GM21526 (cell line): ENCODE data around the gene LGALS3BP.
"Not testable (repeated sequence)": the region's sequence is repeated elsewhere in the genome, so short reads cannot be mapped to it uniquely, and the experiment has no call there.

Source experiments
- ATAC-seq: cut with Tn5 transposase; IDR thresholded peaks from one replicate; pipeline ENCODE4 v1.9.1; 2021; ENCODE audit warnings: moderate library complexity; ENCODE audit not compliant: unreplicated experiment, low FRiP score

LGALS3BP gene

GRCh38 chr17:78945455-78945854, 34.3 kb downstream of the LGALS3BP start:
- not testable (repeated sequence) for ATAC-seq

DNA sequence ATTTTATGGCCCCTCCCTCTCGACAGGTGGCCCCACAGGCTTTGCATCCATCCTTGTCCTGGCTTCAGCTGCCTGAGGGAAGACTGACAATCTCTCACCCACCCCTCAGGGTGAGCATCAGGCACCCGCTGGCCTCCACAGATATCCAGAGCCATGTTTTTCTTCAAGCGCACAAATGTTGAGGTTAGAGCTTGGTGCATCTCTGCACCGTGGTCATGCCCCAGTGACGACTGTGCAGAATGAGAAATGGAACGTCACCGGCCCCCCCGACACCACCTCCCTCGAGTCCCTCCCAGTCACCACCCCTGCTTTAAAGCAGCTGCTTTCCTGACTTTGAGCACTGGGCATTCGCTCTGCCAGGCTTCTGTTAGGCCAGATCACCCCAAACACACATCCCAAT, 34.8 kb downstream of the LGALS3BP start:
- no peak for ATAC-seq

- no peak for ATAC-seq
Measured at GRCh38 chr17:78944026-78944425, 35.7 kb downstream of the LGALS3BP start.

- no peak for ATAC-seq
Measured at GRCh38 chr17:78940708-78941107, 39.0 kb downstream of the LGALS3BP start.

DNA sequence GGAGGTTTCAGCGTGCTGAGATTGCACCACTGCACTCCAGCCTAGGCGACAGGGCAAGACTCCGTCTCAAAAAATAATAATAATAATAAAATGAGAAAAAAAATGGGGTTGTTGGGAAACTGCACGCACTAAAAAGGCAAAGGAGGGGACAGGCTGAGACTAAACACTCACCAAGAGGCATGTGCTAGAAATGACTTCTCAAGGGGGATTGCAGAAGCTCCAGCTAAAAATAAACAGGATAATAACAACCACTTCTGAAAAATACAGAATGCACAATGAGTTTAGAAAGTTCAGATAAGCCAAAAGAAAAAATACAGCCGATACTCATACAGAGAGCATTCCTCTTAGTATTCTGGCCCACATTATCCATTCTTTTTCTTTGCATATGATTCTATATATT, 39.5 kb downstream of the LGALS3BP start:
- ATAC-seq, result no peak

GRCh38 chr17:78939615-78940014, 40.1 kb downstream of the LGALS3BP start:
- ATAC-seq, result no peak

DNA sequence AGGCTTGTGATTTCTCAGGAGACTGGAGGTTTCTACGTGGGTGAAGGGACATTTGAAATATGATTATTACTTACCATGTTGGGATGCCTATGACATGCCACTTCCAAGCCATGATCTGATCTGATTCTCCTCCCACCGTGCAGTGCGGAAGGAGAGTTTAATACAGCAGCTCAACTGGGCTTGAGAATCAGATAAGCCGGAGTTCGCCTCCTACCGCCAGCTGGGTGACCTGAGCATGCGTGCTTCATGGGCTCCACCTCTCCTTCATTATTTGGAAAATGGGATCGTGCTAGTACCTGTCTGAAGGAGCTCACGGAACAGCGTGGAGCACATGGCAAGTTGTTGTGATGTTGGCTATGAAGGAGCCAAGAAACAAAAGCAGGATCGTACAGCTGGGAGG, 42.2 kb downstream of the LGALS3BP start:
- no peak for ATAC-seq

DNA sequence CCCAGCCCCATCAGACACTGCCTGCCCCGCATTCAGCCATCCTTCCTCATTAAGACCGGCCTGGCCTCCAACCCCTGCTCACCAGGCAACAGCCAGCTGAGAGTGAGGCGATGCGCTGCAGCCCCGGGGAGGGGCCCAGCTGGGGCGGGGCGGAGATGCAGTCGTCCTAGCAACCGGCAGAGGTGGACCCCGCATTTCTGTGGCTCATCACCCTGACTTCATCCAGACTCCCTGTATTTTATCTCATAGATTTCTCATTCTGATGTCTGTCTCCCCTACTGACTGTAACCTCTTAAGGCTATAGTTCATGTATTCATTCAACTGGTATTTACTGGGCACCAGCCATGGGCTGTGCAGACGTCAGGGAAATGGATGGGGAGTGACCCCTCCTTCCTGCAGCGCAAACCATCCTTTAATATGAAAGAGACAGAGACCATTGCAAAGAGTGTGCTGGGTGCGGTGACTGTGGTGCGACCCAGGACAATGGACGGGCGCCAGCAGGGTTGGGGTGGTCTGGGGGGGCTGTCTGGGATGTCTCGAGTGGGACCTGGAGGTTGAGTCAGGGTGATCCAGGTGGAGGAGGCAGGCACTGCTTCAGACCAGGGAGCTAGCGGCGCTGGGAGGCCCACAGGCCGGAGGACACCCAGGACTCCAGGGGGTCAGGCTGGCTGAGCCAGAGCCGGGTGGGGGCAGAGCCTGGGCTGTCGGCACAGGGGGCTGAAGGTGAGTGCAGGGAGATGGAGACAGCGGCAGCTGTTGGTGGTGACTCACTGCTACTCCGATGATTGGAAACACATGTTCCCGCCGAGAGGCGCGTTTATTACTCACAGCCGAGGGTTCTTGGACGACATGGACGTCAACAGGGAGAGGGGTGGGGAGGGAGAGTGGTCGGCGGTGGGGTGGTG, 44.1 kb downstream of the LGALS3BP start:
- ATAC-seq, result no peak

DNA sequence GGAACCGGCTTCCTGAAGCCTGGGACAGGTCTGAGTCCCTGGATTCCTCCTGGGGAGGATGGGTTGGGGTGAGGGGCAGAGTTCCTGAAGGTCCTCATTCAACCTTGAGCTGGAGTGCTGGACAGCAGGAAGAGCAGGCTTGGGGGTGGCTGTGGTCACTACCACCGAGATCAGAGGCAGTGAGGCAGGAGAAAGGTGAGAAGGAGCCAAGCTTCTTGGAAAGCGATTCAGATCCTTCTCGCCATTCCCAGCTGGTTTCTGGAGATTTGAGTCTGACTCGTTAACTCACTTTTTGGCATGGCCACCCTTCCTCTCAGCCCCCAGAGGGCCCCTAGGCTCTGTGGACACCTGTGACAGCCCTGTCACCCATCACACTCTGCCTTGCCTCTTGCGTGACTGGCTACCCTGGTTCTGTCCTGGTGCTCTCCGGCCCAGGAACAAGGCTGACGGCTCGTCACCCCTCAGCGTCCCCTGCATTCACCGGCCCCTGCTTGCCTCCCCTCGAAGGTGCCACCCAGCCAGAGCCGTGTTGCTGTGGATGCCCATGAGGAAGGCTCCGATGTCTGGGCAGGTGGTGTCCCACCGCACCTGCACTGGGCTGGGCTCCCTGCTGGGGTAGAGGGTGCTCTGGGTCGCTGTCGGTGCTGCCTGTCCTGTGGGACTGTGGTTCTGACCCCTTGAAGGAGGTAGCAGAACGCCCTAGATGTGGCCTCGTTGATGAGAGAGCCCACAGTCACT, 44.9 kb downstream of the LGALS3BP start:
- no peak for ATAC-seq

- ATAC-seq, result no peak
Measured at GRCh38 chr17:78933959-78934568, 45.7 kb downstream of the LGALS3BP start.

DNA sequence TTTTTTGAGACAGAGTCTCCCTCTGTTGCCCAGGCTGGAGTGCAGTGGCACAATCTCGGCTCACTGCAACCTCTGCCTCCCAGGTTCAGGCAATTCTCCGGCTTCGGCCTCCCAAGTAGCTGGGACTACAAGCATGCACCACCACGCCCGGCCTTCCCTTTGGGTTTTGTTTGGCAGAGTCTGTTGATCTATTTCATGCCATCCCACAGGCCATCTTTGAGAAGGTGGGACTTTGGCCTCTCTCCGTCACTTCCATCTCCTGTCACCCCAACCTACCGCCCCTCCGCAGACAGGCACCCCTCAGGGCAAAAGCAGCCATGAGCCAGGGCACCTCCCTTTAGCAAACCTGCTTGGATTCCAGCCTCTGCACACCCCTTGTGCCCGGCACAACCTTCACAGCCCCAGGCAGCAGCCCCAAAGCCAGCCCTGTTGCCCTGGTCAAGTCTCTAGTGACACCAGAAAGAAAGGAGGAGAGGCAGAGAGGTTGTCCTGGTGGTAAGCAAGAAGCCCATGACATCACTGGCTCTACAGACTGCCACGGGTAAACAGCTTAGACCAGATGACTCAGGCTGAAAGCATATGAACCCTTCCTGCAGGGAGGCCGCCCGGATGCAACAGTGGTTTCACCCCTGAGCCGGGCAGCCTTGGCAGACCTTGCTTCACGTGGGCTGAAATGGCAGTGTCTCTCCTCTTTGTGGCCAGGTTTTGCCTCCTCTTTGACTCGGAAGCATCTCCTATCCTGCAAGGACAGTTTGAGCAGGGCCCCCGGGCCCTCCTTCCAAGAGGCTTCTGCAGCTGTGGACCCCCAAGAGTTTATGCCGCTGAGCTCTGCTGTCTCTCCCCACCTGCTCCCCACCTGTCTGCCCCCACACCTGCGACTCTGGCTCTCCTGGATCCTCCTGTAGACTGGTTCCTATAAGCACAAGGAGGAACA, 46.4 kb downstream of the LGALS3BP start:
- ATAC-seq, result no peak

DNA sequence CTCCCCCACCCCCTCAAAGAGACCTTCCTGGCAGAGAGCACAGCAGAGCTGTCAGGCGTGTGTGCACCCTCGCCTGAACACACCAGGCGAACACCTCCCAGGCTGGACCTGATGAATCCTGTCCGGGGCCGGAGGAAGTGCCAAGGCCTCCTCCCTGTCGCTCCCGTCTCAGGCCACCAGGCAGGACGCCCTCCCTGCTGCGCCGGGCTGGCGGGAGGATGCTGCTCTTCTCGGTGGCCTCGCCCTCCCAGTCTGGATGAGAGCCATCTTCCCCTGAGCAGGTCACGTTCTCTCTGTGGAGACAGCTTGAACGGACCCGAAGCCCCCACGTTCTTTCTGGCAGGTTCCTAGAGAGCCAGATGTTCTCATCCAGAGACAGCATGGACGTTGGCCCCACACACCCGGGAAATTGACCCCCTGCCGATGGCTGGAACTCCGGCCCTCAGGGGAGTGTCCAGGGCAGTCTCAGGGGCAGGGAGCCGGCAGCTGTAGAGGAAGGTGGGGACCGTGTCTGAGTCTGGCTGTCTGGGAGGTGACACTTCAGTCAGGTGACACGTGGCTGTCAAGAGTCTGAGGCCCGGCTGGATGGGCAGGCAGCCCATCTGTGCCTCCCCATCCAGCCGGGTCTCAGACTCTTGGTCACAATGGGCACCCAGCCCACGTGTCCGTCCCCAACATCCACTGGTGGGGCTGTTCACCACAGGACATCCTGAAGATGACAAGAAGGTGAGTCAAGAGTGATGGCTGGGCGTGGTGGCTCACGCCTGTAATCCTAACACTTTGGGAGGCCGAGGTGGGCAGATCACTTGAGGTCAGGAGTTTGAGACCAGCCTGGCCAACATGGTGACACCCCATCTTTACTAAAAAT, 49.6 kb downstream of the LGALS3BP start:
- no peak for ATAC-seq

GRCh38 chr17:78925662-78926555, 53.8 kb downstream of the LGALS3BP start:
- ATAC-seq, result no peak

DNA sequence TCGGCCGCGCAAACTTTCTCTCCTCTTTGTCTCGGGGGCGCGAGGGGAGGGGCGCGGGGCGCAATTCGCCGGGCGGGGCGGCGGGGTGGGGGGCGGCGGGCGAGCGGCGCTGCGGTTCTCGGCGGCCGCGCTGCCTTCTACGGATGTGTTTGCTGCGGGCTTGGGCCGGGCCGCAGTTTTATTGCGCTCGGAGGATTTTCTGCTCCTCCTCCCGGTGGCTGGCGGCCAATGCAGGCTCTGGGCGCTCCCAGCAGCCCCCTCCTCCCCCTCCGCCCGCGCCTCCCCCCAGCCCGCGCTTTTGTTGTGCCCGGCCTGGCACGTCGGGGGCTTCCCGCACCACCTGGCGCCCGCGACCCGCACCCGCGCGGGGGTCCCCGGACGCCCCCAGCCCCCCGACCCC, 54.5 kb downstream of the LGALS3BP start, which contains the start of gene TIMP2:
Gene TIMP2, minus strand, starts transcription at position 154 of the 400 bp plus-strand sequence. CDS start 299 bp downstream, outside the sequence.
- no peak for ATAC-seq

DNA sequence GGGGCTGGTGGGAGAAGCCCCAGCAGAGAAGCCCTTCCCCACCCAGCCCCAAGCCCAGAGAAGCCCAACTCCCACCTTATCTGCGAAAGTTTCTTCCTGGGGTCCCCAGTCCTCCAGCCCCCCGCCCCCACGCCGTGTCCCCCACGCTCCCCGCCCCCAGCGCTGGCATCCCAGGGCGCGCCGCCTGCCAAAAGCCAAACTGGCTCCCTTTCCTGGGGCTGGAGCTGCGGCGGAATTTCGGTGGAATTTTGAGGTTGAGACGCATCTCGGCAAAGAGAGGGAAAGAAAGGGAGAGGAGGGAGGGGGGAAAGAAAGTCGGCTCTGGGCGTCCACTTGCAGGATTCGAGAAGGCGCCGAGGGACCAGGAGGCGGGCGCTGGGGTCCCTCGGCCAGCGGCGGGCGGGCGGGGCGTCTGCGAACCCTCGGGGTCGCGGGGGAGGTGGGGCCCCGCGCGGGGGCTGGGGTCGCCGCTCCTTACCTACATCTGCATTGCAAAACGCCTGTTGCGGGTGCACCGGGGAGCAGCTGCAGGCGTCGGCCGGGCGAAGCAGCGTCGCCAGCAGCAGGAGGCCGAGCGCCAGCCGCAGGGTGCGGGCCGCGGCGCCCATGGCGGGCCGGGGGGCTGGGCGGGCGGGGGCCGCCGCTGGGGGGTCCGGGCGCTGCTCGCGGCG, 55.1 kb downstream of the LGALS3BP start:
- no peak for ATAC-seq

GRCh38 chr17:78923660-78924453, 55.9 kb downstream of the LGALS3BP start:
- ATAC-seq, result no peak
